Tibial nerve (tissue), 3 donors: ENCODE measurements around the gene EFCAB7.

Experiments
- CTCF ChIP-seq, 5 experiments: fragments of 200-600 bp in 3 of 5; fragments of 450-650 bp in 2 of 5; sonication (generic) in 3 of 5; IDR thresholded peaks; one replicate each; pipeline ENCODE4 v1.5.1; 2016 to 2019; ENCODE audit warnings: antibody characterized with exemption in 5 of 5, mild to moderate bottlenecking in 3 of 5, moderate library complexity in 2 of 5
- POLR2A ChIP-seq, 2 donors: fragments of 450-650 bp; IDR thresholded peaks; one replicate each; pipeline ENCODE4 v1.6.1; 2017; ENCODE audit warnings: antibody characterized with exemption in 2 of 2, mild to moderate bottlenecking in 2 of 2, moderate library complexity in 2 of 2

- TF ChIP-seq CTCF (IDR thresholded peaks at IDR 0.05) = no peak
- TF ChIP-seq POLR2A (IDR thresholded peaks at IDR 0.05) = no peak
Measured at GRCh38 chr1:63617450-63617849, 94.1 kb downstream of the EFCAB7 start.
